Nephron (organoid): ENCODE results near the gene SEMA4C.

ENCODE experiments used
- H3K27ac Mint-ChIP-seq, 3 experiments: 2 replicates each; pipeline ENCODE4 v1.8.0; 2020; ENCODE audit warnings: mixed read lengths in 3 of 3, mild to moderate bottlenecking in 2 of 3, moderate library complexity in 1 of 3
- H3K27me3 Mint-ChIP-seq: 2 replicates; pipeline ENCODE4 v1.8.0; 2021; ENCODE audit warnings: low read depth, mild to moderate bottlenecking, moderate library complexity, mixed read lengths
- H3K36me3 Mint-ChIP-seq: 2 replicates; pipeline ENCODE4 v1.8.0; 2020; ENCODE audit warnings: low read depth, mixed read lengths
- H3K4me1 Mint-ChIP-seq: 2 replicates; pipeline ENCODE4 v1.8.0; 2020; ENCODE audit warnings: mixed read lengths
- H3K4me3 Mint-ChIP-seq, 3 experiments: 2 replicates each; pipeline ENCODE4 v1.8.0; 2020; ENCODE audit warnings: mild to moderate bottlenecking in 3 of 3, mixed read lengths in 3 of 3, moderate library complexity in 2 of 3
- H3K9me3 Mint-ChIP-seq: 2 replicates; pipeline ENCODE4 v1.8.0; 2020; ENCODE audit warnings: mixed read lengths
- CTCF ChIP-seq, 3 experiments: fragments of 200-600 bp; sonication (generic); IDR thresholded peaks; one replicate each; pipeline ENCODE4 v1.5.0; 2021; ENCODE audit warnings: antibody characterized with exemption in 3 of 3; ENCODE audit not compliant: unreplicated experiment in 3 of 3

Gene SEMA4C

DNA sequence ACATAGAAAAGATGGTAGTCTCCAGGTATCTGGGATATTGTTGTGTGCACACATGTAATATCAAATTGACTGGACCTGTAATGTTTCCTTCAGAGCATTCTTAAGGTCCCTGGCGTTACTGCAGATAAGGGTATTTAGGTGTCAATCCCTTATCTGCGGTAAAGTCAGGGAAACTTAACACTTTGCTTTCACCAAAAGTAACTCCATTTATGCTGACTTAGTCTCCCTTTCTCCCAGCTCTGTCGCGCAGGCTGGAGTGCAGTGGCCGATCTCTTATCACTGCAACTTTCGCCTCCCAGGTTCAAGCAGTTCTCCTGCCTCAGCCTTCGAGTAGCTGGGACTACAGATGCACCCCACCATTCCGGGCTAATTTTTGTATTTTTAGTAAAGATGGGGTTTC lies 52.0 kb downstream of the SEMA4C start:
- Mint-ChIP-seq H3K27me3 (peaks cover 4% of the 10 kb centered on the region), H3K4me1 (peaks cover 37% of the 10 kb centered on the region), H3K27ac (peak overlapping the region in 1 of 3 experiments; percentile 33), H3K36me3 (peaks cover 9% of the 10 kb centered on the region), H3K9me3 (no peaks in the 10 kb centered on the region), H3K4me3 (peak overlapping the region; percentile 83 to 88 (median 83))
- TF ChIP-seq CTCF (IDR thresholded peaks at IDR 0.05; ENCODE audit: unreplicated experiment in 3 of 3) = no peak

DNA sequence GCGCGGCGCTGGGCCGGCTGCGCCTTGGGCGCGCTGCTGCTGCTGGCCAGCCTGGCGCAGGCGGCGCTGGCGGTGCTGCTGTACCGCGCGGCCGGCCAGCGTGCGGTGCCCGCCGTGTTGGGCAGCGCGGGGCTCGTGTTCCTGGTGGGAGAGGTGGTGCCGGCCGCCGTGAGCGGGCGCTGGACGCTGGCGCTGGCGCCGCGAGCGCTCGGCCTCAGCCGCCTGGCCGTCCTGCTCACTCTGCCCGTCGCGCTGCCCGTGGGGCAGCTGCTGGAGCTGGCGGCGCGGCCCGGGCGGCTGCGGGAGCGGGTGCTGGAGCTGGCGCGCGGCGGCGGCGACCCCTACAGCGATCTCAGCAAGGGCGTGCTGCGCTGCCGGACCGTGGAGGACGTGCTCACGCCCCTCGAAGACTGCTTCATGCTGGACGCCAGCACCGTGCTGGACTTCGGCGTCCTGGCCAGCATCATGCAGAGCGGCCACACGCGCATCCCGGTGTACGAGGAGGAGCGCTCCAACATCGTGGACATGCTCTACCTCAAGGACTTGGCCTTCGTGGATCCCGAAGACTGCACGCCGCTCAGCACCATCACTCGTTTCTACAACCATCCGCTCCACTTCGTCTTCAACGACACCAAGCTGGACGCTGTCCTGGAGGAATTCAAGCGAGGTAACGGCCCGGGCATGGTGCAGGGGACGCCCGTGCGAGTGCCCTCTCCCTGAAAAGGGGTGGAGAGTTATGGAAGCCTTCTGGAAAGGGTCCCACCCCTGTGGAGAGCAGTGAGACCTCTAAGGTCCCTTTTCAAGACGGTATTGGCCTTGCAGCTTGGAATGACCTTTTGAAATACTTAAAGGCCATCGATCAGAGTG lies 52.8 kb downstream of the SEMA4C start:
- no peaks in the 10 kb centered on the region for H3K9me3 Mint-ChIP-seq
- H3K36me3 Mint-ChIP-seq = peaks cover 13% of the 10 kb centered on the region
- H3K27me3 Mint-ChIP-seq = peaks cover 4% of the 10 kb centered on the region
- H3K27ac Mint-ChIP-seq = peak overlapping the region in 2 of 3 experiments; percentile 28 to 33
- no peak for TF ChIP-seq CTCF (IDR thresholded peaks at IDR 0.05; ENCODE audit: unreplicated experiment in 3 of 3)
- H3K4me3 Mint-ChIP-seq = peak overlapping the region; percentile 83 to 88 (median 83)
- peaks cover 45% of the 10 kb centered on the region for H3K4me1 Mint-ChIP-seq

GRCh38 chr2:96816127-96816835 lies 53.6 kb downstream of the SEMA4C start, which contains the start of gene CNNM3:
CNNM3 (plus strand) TSS chr2:96816268; CDS start chr2:96816278, 10 bp downstream.
- Mint-ChIP-seq H3K9me3 (no peaks in the 10 kb centered on the region), H3K4me3 (peak within 1 kb of the TSS; percentile 86 to 91 (median 90)), H3K4me1 (peaks cover 51% of the 10 kb centered on the region), H3K27me3 (peaks cover 4% of the 10 kb centered on the region), H3K36me3 (peaks cover 13% of the 10 kb centered on the region), H3K27ac (peak within 1 kb of the TSS; percentile 49 to 90 (median 85))
- TF ChIP-seq CTCF (IDR thresholded peaks at IDR 0.05; ENCODE audit: unreplicated experiment in 3 of 3) = peak; percentile 58 to 75 (median 66)

DNA sequence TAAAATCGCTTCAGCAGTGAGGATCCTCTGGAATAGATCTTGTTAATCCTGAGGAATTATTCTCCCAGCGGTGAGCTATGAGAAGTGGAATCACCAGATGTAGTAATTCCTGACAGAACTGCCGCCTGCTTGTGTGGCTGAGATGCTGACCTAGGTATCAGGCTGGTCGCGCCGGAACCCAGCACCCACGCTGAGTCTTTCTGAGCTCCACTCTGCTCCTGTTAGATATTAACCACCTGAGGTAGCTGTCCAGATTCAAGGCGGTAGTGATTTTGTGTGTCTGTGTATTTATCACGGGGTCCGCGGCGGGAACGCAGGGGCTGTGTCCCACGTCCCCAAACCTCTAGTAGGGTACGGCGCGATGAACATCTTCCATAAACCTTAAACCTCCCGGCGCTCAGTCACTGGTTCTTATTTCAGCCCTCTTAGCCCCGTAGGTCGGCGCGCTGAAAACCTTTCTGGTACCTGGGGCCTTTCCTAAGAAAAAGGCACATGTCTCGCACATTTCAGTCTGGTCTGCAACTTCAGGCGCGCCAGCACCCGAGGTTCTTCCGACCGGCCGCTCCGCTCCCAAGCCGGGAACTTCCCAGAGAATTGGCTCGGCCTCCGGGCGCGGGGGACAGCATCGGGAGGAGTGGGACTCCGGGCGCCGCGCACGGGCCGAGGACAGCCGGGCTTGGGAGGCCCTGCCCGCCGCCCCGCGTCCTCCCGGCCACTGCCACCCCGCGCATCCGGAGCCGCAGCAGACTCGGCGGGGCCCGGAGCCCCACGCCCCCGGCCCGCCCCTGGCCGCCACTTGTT lies 54.4 kb downstream of the SEMA4C start:
- H3K27me3 Mint-ChIP-seq = peaks cover 4% of the 10 kb centered on the region
- peak overlapping the region; percentile 49 to 90 (median 85) for H3K27ac Mint-ChIP-seq
- H3K36me3 Mint-ChIP-seq = peaks cover 13% of the 10 kb centered on the region
- H3K4me1 Mint-ChIP-seq = peaks cover 49% of the 10 kb centered on the region
- peak overlapping the region; percentile 86 to 91 (median 90) for H3K4me3 Mint-ChIP-seq
- TF ChIP-seq CTCF (IDR thresholded peaks at IDR 0.05; ENCODE audit: unreplicated experiment in 3 of 3) = no peak
- H3K9me3 Mint-ChIP-seq = no peaks in the 10 kb centered on the region

GRCh38 chr2:96813656-96814055 lies 56.2 kb downstream of the SEMA4C start:
- H3K27ac Mint-ChIP-seq = no peak overlapping the region
- H3K4me3 Mint-ChIP-seq = peak overlapping the region in 2 of 3 experiments; percentile 24 to 47
- no peak for TF ChIP-seq CTCF (IDR thresholded peaks at IDR 0.05; ENCODE audit: unreplicated experiment in 3 of 3)
- peaks cover 4% of the 10 kb centered on the region for H3K27me3 Mint-ChIP-seq
- peaks cover 12% of the 10 kb centered on the region for H3K36me3 Mint-ChIP-seq
- H3K9me3 Mint-ChIP-seq = no peaks in the 10 kb centered on the region
- H3K4me1 Mint-ChIP-seq = peaks cover 30% of the 10 kb centered on the region
